Measurements from ENCODE around the gene LTBP2.
"Not testable (repeated sequence)": the region's sequence is repeated elsewhere in the genome, so short reads cannot be mapped to it uniquely, and the experiment has no call there.

LTBP2 gene

DNA sequence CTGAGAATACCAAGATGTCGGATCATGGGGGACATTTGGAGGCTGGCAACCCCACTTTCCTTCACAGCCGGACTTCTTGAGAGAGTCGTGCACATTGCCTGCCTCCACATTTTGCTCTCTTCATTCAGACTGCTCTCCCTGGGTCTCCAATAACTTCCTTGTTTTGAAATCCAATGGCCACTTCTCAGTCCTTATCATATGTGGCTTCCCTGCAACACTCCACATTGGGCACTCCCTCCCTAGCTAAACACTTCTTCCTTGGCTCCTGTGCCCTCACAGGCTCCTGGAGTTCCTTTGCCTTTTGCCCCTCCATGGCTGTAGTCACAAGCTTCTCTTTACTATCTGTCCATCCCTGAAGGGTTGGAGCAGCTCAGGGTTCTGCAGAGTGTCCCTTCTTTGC lies 149.0 kb downstream of the LTBP2 start:
- DNase-seq (ENCODE audit: low read depth) = no peak
- TF ChIP-seq, protein P1, sequence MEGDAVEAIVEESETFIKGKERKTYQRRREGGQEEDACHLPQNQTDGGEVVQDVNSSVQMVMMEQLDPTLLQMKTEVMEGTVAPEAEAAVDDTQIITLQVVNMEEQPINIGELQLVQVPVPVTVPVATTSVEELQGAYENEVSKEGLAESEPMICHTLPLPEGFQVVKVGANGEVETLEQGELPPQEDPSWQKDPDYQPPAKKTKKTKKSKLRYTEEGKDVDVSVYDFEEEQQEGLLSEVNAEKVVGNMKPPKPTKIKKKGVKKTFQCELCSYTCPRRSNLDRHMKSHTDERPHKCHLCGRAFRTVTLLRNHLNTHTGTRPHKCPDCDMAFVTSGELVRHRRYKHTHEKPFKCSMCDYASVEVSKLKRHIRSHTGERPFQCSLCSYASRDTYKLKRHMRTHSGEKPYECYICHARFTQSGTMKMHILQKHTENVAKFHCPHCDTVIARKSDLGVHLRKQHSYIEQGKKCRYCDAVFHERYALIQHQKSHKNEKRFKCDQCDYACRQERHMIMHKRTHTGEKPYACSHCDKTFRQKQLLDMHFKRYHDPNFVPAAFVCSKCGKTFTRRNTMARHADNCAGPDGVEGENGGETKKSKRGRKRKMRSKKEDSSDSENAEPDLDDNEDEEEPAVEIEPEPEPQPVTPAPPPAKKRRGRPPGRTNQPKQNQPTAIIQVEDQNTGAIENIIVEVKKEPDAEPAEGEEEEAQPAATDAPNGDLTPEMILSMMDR (conservative IDR thresholded peaks at IDR 0.05; ENCODE audit: low read length) = no peak
- H3K4me3 ChIP-seq (ENCODE audit: low read length) = no peak overlapping the region

DNA sequence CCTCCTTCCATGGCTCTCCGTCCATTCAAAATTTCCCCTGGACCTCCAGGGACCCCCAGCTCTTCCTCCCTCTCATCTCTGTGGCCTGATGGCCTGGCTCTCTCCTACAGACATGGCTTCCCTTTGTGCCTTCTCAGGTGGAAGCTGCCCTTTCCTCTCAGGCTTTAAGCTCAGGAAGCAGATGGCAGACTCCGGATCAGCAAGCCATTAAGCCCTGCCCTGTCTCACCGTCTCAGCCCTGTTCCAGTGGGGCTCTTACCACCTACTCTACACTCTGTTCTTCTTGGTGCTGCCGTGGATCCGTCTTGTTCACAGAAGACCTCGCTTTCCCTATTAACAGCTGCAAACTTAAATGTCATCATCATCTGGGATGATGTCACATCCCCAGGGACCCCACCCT lies 152.1 kb downstream of the LTBP2 start:
- DNase-seq (ENCODE audit: low read depth) = no peak
- no peak overlapping the region for H3K4me3 ChIP-seq (ENCODE audit: low read length)
- TF ChIP-seq, protein P1 (conservative IDR thresholded peaks at IDR 0.05; ENCODE audit: low read length) = no peak

DNA sequence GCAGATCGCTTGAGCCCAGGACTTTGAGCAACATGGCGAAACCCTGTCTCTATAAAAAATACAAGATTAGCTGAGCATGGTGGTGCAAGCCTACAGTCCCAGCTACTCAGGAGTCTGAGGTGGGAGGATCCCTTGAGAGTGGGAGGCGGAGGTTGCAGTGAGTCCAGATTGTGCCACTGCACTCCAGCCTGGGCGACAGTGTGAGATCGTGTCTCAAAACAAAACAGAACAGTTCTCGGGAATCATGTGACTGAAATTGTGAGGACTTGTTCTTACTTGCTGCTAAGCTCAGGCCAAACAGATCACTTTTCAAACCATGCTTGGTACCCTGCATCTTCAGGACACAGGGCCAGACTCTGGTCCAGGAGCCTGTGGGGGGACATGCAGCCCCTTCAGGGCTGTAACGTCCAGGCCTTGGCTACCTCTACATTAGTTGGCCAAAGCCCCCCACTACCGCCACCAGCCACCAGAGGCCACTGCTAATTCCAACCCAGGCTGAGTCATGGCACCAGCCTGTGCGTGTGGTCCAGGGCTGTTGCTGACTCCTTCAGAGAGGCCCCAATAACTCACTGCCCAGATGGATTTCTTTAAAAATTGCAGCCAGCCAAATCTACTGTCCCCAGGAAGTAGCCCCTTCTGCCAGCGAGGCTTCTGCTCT lies 152.6 kb downstream of the LTBP2 start:
- TF ChIP-seq, protein P1 (conservative IDR thresholded peaks at IDR 0.05; ENCODE audit: low read length) = peak; percentile 76
- DNase-seq (ENCODE audit: low read depth) = peak; percentile 69
- H3K4me3 ChIP-seq (ENCODE audit: low read length) = no peak overlapping the region

DNA sequence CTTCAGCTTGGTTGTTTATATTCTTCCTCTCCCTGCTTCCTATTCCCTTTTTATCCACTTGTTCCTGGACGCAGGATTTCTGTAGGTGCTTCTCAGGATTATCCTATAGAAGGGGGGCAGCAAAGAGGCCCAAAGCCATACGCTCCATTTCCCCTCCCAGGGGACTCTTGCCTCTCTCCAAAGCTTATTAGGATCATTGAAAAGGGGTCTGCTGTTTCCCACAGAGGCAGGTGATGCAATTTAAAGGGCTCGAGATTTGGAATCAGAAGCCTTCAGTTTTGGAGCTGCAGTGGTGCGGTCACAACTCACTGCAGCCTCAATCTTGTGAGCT lies 154.5 kb downstream of the LTBP2 start:
- no peak for DNase-seq (ENCODE audit: low read depth)

DNA sequence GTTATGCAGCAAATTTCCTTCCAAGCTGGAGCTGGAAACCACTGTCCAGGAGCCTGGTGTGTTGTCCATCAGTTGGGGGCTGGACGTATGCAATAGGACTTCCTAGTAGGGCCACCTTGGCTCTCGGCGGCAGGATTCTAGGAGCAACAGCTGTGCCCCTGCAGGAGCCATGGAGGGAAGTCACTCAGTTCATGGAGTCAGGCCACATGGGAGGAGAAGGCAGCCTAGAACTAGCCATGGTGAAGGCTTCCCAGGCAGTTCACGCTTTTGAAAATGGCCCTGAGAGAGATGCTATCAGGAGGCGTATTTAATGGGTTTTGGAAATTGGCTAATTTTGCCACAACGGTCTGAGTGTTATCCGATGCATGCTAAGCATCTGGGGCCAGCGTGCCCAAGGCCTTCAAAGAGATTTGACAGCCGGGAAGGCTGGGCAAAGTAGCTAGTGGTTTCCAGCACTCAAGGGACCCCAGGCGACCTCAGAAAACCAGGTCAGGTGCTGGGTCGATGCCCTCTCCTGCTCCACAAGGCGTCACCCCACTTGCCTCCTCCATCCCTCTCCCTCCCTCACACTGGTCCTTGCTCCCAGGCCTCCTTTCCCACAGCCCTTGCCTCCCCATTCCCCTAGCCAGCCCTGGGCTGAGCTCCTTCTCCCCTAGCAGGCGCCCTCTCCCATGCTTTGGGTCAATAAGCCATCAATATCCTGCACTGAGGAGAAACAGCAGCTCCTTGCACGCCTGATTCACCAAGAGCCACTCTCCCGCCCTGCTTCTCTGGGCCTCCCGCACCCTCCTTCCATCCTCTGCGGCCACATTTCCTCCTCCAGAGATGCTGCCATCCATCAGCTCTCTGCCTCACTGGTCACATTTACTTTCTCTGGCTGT lies 155.1 kb downstream of the LTBP2 start:
- TF ChIP-seq, protein P1 (conservative IDR thresholded peaks at IDR 0.05; ENCODE audit: low read length) = no peak
- H3K4me3 ChIP-seq (ENCODE audit: low read length) = no peak overlapping the region
- no peak for DNase-seq (ENCODE audit: low read depth)

More for the DNA sequence above, 154.5 kb downstream of the LTBP2 start:
- TF ChIP-seq, protein P1 (conservative IDR thresholded peaks at IDR 0.05; ENCODE audit: low read length) = no peak
- H3K4me3 ChIP-seq (ENCODE audit: low read length) = no peak overlapping the region

DNA sequence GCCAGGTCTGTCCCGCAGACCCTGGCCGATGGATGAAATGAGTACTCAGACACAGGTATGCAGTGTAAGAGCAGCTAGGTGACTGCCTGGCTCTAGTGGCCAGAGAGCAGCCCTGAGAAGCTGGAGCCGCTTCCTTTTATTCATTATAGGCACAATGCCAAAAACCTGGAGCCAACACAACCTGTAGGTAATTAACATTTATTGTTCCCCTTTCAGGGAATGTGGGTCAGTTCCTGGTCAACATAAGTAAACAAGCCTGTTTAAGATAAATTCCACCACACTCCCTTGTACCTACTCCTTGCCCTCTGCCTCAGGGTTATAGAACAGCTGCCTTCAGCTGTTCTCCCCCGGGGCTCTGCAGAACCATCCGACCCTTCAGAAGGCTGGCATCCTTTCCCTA lies 157.6 kb downstream of the LTBP2 start:
- not testable (repeated sequence) for DNase-seq (ENCODE audit: low read depth)

More for the DNA sequence above, 157.6 kb downstream of the LTBP2 start:
- H3K4me3 ChIP-seq (ENCODE audit: low read length) = not testable (repeated sequence)
